ENCODE measurements around the gene CXCL11.

The CXCL11 gene

DNA sequence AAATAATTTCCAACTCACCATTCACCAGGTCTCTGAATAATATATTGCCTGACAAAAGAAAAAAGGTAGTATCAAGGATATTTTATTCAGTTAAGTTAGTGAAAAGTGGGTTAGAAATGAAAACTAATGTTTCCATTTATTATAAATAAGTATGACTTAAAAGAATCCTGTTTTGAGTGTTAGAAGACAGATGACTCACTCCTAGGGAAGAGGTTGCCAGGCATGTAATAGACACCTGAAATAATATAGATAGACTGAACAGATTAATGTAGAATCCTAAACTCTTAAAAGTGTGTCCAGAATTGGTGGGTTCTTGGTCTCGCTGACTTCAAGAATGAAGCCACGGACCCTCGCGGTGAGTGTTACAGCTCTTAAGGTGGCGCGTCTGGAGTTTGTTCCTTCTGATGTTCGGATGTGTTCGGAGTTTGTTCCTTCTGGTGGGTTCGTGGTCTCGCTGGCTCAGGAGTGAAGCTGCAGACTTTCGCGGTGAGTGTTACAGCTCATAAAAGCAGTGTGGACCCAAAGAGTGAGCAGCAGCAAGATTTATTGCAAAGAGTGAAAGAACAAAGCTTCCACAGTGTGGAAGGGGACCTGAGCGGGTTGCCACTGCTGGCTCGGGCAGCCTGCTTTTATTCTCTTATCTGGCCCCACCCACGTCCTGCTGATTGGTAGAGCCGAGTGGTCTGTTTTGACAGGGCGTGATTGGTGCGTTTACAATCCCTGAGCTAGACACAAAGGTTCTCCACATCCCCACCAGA, 6.5 kb upstream of the CXCL11 start:
- DNase-seq: peak in 1 of 2 experiments; percentile 31

DNA sequence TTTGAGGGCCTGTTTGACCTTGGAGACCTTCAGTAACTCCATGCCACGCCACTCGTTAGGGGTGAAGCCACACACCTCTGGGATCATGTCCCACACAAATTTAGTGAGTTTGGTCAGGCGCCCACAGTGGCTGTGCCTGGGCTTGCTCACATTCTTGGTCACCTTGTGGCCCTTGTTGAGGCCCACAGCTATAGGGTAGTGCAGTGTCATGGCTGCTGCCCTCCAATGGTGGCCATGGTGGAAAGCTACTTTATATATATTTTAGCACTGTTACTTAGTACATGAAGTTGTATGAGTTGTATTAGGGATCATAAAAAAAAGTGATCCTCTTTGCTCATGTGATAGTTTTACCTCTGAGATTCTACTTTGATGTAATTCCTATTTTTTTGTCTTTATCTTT, 985 bp upstream of the CXCL11 start:
- DNase-seq: no peak

DNA sequence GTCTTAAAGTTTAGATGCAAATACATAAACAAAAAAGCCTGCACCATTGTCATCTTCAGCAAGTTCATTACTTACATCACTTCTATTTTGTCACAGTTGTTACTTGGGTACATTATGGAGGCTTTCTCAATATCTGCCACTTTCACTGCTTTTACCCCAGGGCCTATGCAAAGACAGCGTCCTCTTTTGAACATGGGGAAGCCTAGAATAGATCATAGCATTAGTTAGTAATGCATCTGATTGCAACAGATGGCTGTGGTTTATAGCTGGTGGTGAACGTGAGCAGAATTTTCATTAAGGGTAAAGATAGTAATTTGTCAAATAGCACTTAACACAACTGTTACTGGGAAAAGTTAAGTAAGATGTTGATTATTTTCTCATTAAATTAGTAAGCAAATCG, 729 bp downstream of the CXCL11 start:
- no peak for DNase-seq

DNA sequence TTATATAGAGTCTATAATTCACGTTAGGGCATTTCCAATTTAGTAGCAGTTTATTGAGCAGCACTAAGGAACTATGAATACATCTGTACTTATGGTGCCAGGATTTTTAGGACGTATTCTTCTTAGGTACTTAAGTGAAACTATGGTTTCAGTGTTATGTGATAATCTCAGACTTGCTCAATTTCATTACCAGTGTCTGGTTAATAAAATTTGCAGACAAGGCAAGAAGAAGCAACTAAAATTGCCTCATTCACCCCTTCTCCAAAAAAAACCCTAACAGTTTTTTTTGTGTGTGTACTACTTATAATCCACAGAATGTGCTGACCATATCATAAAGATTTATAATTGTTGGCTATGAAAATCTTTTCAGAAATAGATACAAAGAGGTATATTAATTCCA, 6.6 kb downstream of the CXCL11 start:
- DNase-seq: no peak

DNA sequence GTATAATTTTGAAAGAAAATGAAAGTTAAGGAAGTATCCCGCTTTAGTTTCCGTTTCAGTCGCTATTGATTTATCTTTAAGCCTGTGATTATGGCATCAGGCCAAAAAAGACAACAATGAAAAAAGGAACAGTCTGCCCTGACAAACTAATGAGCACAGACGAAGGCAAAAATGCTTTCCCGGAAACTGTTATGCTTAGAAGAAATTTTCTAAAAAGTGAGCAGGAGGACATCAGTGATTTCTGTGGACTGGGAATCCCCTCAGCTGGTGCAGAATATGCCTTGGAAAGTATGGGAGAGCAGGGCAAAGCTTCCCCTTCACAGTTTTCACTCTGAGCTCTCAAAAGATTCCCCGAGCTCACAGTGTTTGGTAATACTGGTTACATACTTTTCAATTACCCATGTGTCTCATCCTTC, 7.5 kb downstream of the CXCL11 start:
- DNase-seq: no peak

DNA sequence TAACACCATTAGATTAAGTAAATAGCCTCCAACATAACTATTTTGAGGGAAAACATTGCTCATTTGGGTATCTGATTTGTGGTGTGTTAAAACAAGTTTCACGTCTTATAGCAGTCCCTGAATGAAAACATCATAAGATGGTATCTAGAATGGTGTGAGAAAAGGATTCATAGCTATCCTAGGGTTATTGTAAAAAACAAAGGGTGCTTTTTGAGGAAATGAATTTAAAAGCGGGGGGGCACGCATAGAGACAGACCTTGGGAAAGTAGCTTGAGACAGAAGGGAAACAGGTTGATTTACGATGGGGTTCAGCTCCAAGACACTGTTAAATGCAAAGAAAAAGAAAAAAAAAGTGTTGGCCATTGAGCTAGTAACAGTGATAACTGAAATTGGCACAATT, 11.8 kb downstream of the CXCL11 start:
- no peak for DNase-seq

DNA sequence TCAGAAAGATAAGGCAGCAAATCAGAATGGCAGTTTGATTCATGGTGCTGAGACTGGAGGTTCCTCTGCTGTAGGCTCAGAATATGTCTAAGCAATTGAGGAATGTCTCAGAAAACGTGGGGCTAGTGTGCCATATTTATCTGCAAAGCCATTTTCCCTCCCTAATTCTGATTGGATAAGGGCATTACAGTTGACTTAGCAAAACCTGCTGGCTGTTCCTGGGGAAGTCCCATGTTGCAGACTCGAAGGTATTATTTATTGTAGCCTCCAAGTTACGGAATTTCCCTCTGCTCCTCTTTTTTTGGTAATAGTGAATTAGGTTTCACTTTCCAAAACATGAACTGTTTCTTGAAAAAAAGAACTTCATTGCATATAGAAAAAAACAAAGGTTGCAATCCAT, 12.5 kb downstream of the CXCL11 start, which contains the start of gene CXCL10:
CXCL10 (minus strand) TSS at position 109 of the 400 bp plus-strand sequence; CDS start at position 43, 66 bp downstream.
- DNase-seq: no peak

DNA sequence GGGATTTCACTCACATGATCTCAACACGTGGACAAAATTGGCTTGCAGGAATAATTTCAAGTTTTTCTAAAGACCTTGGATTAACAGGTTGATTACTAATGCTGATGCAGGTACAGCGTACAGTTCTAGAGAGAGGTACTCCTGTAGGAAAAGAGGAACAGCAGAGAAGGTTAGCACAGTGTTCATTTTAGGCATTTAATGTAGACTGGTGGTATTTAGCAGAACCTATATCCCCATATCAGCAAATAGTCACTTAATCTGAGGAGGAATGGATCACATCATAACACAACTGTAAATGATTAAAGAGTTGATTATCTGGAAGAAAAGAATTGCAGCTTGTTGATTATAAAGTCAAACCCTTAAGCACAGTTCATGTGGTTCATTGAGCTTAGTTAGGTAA, 13.2 kb downstream of the CXCL11 start:
- DNase-seq: no peak

DNA sequence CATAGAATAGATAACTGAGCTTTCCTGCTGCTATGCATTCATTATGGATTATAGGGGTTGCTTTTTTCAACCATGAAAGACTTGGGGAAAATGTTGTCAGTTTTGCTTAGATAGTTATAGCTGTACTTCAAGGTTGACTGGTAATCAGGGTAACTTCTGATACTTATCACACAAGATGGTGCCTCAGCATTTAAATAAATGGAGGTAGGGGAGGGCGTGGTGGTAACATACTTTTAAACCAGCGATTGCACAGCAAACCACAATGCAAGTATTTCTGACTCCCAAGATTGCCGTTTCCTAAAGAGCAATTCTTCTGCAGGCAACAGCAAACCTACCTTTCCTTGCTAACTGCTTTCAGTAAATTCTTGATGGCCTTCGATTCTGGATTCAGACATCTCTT, 13.8 kb downstream of the CXCL11 start:
- DNase-seq: no peak

DNA sequence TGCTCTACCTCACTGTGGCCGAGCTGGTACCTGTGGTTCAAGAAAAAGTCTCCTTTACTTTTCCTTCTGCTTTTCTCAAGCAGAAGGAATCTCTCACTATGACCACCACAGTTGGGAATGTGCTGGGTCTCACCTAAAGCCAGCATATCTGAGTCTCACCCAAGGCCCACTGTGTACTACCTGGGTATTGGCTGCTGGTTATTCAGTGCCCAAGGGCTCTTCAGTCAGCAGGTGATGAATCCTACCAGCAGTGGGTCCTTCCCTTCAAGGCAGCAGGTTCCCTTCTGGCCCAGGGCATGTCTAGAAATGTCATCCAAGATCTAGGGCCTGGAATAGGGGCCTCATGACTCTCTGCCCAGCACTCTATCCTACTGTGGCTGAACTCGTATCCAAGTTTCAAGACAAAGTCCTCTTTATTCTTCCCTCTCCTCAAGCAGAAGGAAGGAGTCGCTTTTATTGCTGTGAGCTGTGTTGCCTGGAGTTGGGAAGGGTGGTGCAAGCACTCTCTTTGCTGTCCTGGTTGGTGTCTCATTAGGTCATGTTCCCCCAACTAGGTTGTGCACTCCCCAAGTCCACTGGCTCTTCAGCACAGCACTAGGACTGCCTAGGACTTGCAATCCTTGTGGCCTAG, 18.7 kb downstream of the CXCL11 start:
- no peak for DNase-seq

DNA sequence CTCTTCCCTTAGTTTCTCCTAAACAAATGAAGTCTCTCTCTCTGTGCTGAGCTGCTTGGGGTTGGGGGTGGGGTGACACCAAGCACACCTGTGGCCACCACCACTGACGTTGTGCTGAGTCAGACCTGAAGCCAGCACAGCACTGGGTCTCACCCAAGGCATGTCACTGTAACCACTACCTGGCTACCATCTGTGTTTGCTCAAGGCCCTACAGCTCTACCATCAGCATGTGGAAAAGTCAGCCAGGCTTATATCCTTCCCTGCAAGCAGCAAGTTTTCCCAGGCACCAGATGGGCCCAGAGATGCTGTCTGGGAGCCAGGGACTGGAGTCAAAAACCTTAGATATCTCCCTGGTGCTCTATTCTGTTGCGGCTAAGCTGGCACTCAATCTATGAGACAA, 19.5 kb downstream of the CXCL11 start:
- peak; percentile 38 to 46 for DNase-seq

DNA sequence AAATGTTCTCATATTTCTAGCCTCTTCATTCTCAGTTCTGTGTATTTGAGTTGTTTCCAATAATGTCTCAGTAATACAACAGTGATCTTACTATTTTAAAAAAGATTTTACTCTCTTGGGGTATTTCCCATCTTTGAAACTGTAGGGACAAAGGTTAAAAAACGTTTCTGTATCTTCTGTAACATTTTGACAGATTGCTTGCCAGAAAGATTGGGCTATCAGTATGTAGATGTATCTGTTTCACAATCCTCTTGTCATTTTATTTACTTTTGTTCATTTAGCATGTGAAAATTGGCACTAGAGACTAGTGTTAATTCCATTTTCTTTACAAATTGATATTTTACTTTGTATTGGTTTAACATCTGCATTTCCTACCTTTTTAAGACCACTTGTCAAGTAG, 22.3 kb downstream of the CXCL11 start:
- no peak for DNase-seq

DNA sequence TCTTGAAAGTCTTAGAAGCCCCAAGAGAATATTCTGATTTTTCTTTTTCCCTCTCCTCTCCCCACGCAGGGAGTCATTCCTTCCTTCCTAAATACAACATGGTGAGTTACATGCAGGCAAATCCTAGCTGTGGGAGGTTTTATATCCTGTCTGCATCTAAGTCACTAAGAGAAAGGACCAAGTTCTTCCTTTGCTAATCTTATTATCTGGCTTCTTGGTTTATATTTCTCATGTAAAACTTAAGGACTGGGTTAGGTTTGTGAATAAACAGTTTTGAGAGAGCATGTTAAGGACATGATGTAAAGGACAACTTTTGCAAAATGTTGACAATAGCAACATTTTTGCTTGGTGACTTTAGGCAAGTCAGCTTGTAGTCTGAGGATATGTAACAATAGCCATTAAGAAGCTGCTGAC, 23.5 kb downstream of the CXCL11 start:
- no peak for DNase-seq

DNA sequence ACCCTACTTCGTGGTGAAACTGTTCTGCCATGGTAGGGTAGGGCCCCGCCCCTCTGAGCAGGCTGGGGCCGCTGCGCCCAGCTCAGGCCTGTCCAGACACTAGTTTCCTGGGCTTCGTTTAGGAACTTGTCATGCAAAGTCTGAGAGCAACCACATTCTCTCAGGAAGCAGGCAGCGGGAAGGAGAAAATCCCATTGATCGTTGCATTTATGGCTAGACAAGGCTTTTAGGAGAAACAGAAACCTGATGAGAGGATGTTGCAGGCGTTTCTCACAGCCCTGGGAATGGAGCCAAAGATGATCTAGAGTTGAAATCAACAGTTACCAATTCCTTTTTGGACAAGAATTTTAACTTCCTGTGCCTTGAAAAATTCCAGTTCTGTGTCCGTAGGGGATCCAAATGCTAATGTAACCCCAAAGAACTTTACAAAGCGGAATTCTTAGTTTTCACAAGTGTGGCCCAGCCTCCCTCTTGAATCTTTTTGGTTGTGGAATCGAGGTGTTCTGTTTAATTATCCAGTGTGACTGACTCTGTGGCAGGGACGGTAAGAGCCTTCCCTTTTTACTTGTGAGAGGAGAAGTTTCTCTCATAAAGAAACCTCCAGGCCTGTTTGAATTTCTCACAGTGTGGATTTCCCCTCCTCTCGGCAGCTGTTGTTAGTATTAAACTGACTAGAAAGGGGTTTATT, 24.0 kb downstream of the CXCL11 start:
- DNase-seq: no peak

DNA sequence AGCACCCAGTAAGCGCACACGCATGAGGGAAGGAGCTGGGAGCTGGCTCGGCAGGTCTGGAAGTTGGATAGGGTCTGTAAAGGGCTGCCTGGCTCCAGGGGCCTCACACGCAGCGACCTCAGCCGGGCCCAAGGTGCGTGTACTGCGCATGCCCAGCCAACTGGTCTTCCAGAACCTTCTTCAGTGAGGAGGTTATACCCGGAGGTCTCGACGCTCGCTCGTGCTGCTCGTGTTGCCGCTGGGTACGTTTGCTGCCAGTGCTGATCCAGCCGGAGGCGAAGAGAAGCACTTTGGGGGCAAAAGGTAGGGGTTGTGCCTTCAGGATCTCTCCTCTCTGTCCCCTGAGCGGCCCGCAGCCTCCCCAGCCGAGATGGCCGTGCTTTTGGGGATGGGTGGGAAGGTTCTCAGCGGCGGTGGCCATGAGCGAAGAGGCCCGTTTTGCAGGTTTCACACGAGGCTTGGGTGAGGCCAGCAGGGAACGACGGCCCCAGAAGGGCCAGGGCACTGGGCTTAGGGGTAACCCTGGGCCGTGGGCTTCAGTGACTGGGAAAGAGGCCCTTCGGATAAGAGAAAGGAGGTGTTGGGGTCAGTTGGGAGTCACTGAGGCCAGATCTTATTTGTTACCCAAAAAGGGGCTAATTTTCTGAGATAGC, 24.7 kb downstream of the CXCL11 start:
- DNase-seq: no peak

DNA sequence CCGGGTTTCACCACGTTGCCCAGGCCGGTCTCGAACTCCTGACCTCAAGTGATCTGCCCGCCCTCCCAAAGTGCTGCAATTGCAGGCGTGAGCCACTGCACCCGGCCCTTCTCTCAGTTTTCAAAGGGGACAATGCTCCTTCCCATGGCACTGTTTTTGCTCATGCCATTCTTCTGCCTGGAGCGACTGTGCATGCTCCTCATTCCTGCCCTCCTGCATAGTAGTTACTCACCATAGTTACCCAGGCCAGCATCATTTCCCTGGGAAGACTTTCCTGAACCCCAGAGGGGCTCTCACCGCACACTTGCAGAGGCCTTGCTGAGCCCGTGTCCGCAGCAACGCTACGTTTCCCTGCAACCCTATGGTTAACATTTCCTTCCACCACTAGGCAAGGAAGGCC, 25.3 kb downstream of the CXCL11 start:
- DNase-seq: no peak

DNA sequence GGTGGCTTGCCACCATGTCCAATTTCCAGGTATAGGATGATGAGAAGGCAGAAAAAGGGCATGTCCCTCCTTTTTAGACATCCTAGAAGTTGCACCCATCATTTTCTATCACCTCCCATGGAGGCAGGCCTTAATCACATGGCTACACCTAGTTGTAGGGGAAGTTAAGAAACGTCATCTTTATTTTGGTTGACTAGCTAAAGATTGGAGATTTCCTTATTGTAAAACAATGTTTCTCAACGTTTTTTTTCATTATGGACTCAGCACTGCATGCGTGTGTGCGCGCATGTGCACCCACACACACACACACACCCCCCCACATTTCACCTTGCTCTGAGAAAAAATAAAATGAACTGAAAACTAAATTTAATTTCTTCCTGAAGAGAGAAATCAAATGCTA, 26.6 kb downstream of the CXCL11 start:
- DNase-seq: no peak

DNA sequence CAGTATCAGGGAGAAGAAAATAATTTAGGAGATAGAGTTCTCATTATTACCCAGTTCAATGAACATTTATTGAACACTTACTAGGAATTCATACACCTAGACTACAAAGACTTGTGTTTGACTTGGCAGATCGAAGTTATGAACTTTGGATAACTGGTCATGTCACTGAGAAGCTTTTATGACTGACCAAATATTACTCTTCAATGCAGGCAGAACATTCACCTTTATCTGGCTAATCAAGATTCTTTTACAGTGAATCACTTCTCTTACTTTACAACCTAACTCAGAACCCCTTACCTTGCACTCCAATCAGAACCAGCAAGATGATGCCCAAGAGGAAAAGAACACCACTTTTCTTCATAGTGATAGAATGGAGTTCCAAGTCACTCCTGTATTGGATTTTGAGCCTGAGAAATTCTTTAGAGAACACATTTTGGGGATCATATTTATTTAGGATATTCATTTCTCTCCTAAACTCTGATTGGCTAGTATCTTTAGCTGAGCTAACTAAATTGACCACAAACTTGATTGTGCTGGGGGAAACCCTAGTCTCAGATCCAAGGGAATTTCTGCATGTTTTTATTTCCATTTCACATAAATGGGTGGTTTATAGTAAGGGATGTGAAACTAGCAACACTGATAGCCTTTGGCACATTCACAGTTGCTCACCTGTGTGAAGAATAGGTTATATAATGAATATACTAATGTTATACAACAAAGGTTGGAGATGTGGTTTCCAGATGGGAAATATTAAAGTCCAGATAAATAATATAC, 28.6 kb downstream of the CXCL11 start, which contains the start of gene CXCL9:
CXCL9 (minus strand) TSS at position 421 of the 774 bp plus-strand sequence; CDS start at position 361, 60 bp downstream.
- DNase-seq: no peak

DNA sequence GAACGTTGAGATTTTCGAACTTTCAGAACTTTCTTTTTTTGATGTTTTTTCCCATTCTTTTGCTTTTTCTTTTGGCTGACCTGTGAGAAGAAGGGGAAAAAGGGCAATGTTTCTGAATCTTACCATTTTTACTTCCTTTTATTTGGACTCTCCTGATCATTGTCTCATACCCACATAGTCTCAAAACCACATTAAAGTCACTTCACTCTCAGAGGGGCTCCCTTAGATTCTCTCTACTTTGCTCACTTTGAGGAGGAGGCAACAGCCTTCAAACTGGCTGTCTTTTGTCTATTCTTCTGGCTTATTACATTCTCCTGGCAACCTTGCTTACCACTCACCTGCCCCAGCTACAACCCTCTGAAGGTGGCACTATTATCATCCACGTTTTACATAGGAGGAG, 32.2 kb downstream of the CXCL11 start:
- DNase-seq: no peak

DNA sequence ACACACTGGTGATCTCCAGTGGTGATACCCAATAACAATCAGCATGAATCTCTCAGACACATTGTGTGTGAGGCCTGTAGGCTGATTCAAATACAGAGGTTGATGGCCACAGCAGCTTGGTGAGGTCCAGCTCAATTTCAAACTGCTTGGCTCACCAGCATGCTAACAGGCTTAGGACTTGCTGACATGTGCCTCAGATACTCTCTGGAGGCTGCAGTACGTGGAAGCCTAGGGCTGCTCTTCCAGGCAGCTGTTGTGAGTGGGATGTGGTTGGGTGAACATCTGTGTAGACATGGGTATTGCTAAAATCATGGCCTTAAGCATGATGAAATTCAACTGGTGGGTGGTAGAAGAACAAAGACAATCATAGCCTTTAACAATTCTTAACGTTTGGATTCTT, 32.8 kb downstream of the CXCL11 start:
- no peak for DNase-seq

DNA sequence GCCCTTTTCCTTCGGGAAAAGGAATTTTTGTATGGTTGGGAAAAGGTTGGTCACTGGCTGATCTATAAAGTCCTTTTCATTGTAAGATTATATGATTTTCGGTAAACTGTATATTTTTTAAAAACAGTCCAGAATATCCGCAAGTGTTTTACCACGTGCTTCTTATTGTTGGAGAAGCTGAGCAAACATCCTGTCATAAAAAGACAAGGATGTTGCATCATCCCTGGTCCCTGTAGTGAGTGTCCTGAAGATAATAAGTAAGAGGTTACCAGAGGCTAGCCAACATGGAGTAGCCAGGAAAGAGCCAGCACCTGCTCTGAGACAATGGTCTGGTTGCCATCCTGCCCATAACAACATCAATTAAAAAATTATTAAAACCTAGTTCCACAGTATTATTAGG, 33.7 kb downstream of the CXCL11 start:
- DNase-seq: no peak

DNA sequence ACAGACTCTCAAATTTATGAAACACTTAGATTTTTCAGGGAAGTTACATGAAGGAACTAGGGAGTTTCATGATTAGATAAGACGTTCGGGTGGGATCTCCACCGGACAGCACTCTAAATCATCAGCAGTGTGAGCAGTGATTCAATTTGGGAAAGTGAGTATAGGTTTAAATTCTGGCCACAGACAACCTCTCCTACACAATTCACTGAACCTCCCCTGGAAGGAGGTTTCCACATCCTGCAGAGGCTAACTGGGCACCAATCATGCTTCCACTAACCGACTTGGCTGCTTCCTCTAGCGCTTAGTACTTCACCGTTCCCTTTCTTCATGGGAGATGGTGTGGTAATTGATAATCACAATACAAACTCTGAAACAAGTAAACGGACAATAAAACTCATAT, 34.2 kb downstream of the CXCL11 start:
- DNase-seq: no peak

DNA sequence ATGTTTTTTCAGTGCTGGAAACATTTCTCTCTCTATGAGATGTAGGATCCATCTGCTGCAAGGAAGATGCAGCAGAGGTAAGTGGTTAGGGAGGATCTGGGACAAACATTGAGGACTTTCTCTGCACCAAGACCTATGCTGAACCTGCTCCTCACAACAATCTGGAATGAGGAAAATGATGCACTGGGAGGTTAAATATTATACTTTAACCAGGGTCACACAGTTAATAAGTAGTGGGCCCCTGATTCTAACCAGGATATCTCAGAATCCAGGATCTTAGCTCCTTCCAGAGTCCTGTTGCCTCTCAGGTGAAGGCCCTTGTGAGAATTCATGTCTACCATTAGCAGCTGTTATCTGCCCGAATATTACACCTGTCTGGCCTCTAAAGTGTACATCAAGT, 35.6 kb downstream of the CXCL11 start:
- DNase-seq: no peak

Measured in activated T-cell treated with anti-CD3 and anti-CD28 coated beads, Interleukin-2, amount 50 U/mL, for 48 hours (primary cell).